HCT116 (cell line): Measurements from ENCODE around the gene YIPF1. TPM values are rescaled to one million over a fixed set of nuclear protein-coding genes. Genes with fewer than 3 reads are reported as not detected.

Experiments used
- ATAC-seq: fragments of 200-7000 bp; cut with Tn5 transposase; 2 replicates; pipeline ENCODE4 v1.9.1; 2020; ENCODE audit warnings: mild to moderate bottlenecking, moderate library complexity
- BruUV-seq: library from RNA; stranded (reverse); fragments of 400-500 nt; replicated peaks from 2 replicates; lab custom pipeline; 2021; lab: Mats Ljungman, UMichigan
- CTCF ChIA-PET: fragments of 300-600 bp; sonication (Branson Sonifier 250); formaldehyde crosslinking; loops from one replicate; lab custom pipeline; 2021; ENCODE audit warnings: antibody characterized with exemption; lab: Charles Lee
- POLR2A ChIA-PET: fragments of 300-600, 350-600 bp; sonication (Branson Sonifier 250); formaldehyde crosslinking; loops from one replicate; lab custom pipeline; 2021; ENCODE audit warnings: antibody characterized with exemption; lab: Charles Lee
- RAD21 ChIA-PET, 2 experiments: fragments of 300-600 bp; sonication (Branson Sonifier 250); formaldehyde crosslinking; loops; one replicate each; lab custom pipeline; 2023; ENCODE audit warnings: low total read pairs in 2 of 2; ENCODE audit not compliant: uncharacterized antibody in 2 of 2, unreplicated experiment in 2 of 2, low non-redundant PET in 1 of 2; lab: Charles Lee
- DNase-seq: peaks from one replicate; pipeline ENCODE4 v3.0.0-alpha.2; 2010; ENCODE audit warnings: low read depth, low spot score
- H2AFZ ChIP-seq: fragments of 200-600 bp; shearing (Covaris generic), sonication (generic); 2 replicates; pipeline ENCODE4 v1.6.1; 2017; ENCODE audit warnings: low read depth, mixed run types, mixed read lengths, antibody characterized with exemption, low read length; ENCODE audit not compliant: poor library complexity, severe bottlenecking
- H3K27ac ChIP-seq: 2 replicates; pipeline ENCODE4 v1.5.1; 2012; ENCODE audit warnings: low read depth, low read length
- H3K27me3 ChIP-seq: fragments of 200-600 bp; sonication (generic); 2 replicates; pipeline ENCODE4 v1.6.1; 2016; ENCODE audit warnings: mixed run types, low read length, mixed read lengths; ENCODE audit not compliant: insufficient read depth
- H3K36me3 ChIP-seq, 2 experiments: fragments of 200-500 bp in 1 of 2; fragments of 200-600 bp in 1 of 2; sonication (Bioruptor generic) in 1 of 2; sonication (generic) in 1 of 2; 2 replicates each; pipeline versions ENCODE4 v1.5.1 to v1.6.1; 2014 to 2016; ENCODE audit warnings: low read length in 2 of 2, inconsistent platforms in 1 of 2, mixed read lengths in 1 of 2, mixed run types in 1 of 2; ENCODE audit not compliant: insufficient read depth in 2 of 2, control insufficient read depth in 1 of 2
- H3K4me1 ChIP-seq, 2 experiments: fragments of 200-600 bp in 1 of 2; sonication (generic) in 1 of 2; 2 replicates each; pipeline versions ENCODE4 v1.5.1 to v1.6.1; 2012 to 2017; ENCODE audit warnings: low read length in 2 of 2, inconsistent platforms in 1 of 2, mild to moderate bottlenecking in 1 of 2, mixed read lengths in 1 of 2, mixed run types in 1 of 2, moderate library complexity in 1 of 2; ENCODE audit not compliant: insufficient read depth in 2 of 2, control insufficient read depth in 1 of 2
- H3K4me2 ChIP-seq: fragments of 200-600 bp; sonication (generic); 2 replicates; pipeline ENCODE4 v1.6.1; 2017; ENCODE audit warnings: mixed run types, low read length, mixed read lengths
- H3K4me3 ChIP-seq, 2 experiments: fragments of 200-600 bp in 1 of 2; sonication (generic) in 1 of 2; replicated peaks in 1 of 2; 2 replicates each; pipeline ENCODE4 v1.5.1; 2011 to 2016; ENCODE audit warnings: low read length in 2 of 2, control low read depth in 1 of 2, low read depth in 1 of 2, mild to moderate bottlenecking in 1 of 2, mixed read lengths in 1 of 2, mixed run types in 1 of 2
- H3K79me2 ChIP-seq: fragments of 200-600 bp; sonication (generic); 2 replicates; pipeline ENCODE4 v1.6.1; 2017; ENCODE audit warnings: mild to moderate bottlenecking, mixed run types, low read length, moderate library complexity, mixed read lengths; ENCODE audit not compliant: insufficient read depth
- H3K9ac ChIP-seq: fragments of 200-600 bp; sonication (generic); 2 replicates; pipeline ENCODE4 v1.6.1; 2016; ENCODE audit warnings: low read length, mixed read lengths
- H3K9me2 ChIP-seq: fragments of 200-600 bp; sonication (generic), shearing (Covaris generic); 2 replicates; pipeline ENCODE4 v1.6.1; 2017; ENCODE audit warnings: mixed run types, mild to moderate bottlenecking, moderate library complexity; ENCODE audit not compliant: insufficient read depth
- H3K9me3 ChIP-seq, 2 experiments: fragments of 200-500 bp in 1 of 2; fragments of 200-600 bp in 1 of 2; sonication (Bioruptor generic) in 1 of 2; sonication (generic) in 1 of 2; 2 replicates each; pipeline ENCODE4 v1.6.1; 2014 to 2017; ENCODE audit warnings: low read length in 2 of 2, mixed read lengths in 2 of 2, inconsistent platforms in 1 of 2, low read depth in 1 of 2, mild to moderate bottlenecking in 1 of 2, mixed run types in 1 of 2, moderate library complexity in 1 of 2; ENCODE audit not compliant: control insufficient read depth in 1 of 2, insufficient read depth in 1 of 2
- H4K20me1 ChIP-seq: fragments of 200-600 bp; sonication (generic), shearing (Covaris generic); 2 replicates; pipeline ENCODE4 v1.6.1; 2017; ENCODE audit warnings: mixed run types, mild to moderate bottlenecking, moderate library complexity; ENCODE audit not compliant: insufficient read depth
- CEBPB ChIP-seq: IDR thresholded peaks from 2 replicates; pipeline ENCODE4 v1.6.1; 2012; ENCODE audit warnings: low read depth
- CTCF ChIP-seq, 3 experiments: fragments of 200-600 bp in 1 of 3; sonication (generic) in 1 of 3; IDR thresholded peaks in 2 of 3; conservative IDR thresholded peaks in 1 of 3; 2 replicates each; pipeline ENCODE4 v1.5.1; 2012 to 2017; ENCODE audit warnings: low read depth in 2 of 3, low read length in 2 of 3, antibody characterized with exemption in 1 of 3, borderline replicate concordance in 1 of 3, control low read depth in 1 of 3, mild to moderate bottlenecking in 1 of 3, mixed read lengths in 1 of 3, mixed run types in 1 of 3, moderate library complexity in 1 of 3; ENCODE audit not compliant: insufficient read depth in 1 of 3
- ELF1 ChIP-seq: IDR thresholded peaks from 2 replicates; pipeline ENCODE4 v1.6.1; 2012; ENCODE audit warnings: low read depth, borderline replicate concordance
- EZH2 ChIP-seq: fragments of 200-600 bp; sonication (generic); IDR thresholded peaks from 2 replicates; pipeline ENCODE4 v1.6.1; 2017; ENCODE audit warnings: antibody characterized with exemption, mixed run types
- FOSL1 ChIP-seq: IDR thresholded peaks from 2 replicates; pipeline ENCODE4 v1.6.1; 2012; ENCODE audit warnings: low read depth
- SP1 ChIP-seq: IDR thresholded peaks from 2 replicates; pipeline ENCODE4 v1.6.1; 2012; ENCODE audit warnings: low read depth
- TCF7L2 ChIP-seq: IDR thresholded peaks from 2 replicates; pipeline ENCODE4 v1.7.0; 2011; ENCODE audit warnings: borderline replicate concordance, inconsistent platforms; ENCODE audit not compliant: insufficient read depth, insufficient read length; ENCODE audit errors: extremely low read depth
- YY1 ChIP-seq: IDR thresholded peaks from 2 replicates; pipeline ENCODE4 v1.6.1; 2011; ENCODE audit warnings: low read length, low read depth, moderate library complexity, mild to moderate bottlenecking; ENCODE audit not compliant: insufficient replicate concordance; ENCODE audit errors: extremely low read depth
- intact Hi-C: fragments of 100-400 bp; cut with micrococcal nuclease; formaldehyde crosslinking; loops from 2 replicates; pipeline ENCODE4 v1.10.0; 2022
- total RNA-seq: library from RNA; stranded (reverse); gene quantifications from one replicate; pipeline ENCODE4 v1.2.1, GENCODE V29; 2021; ENCODE audit not compliant: unreplicated experiment

The YIPF1 gene
- total RNA-seq, 1 experiment from 2014 or later, result 16.4 TPM

GRCh38 chr1:53891018-53891417 is 1.4 kb upstream of the YIPF1 start:
- no TSS peak for BruUV-seq
- ChIA-PET POLR2A (no interaction called here), RAD21 (no interaction called here), CTCF (interaction anchor here (1.0 to 2.5 kb wide), 2 partner anchors 12 to 69 kb away, joined by 3 to 15 read pairs; no protein-coding TSS in a partner anchor)
- H3K27ac ChIP-seq, result no peak overlapping the region
- no peak overlapping the region for H3K4me2 ChIP-seq
- no peak overlapping the region for H3K9ac ChIP-seq
- no peaks in the 10 kb centered on the region for H3K27me3 ChIP-seq
- H4K20me1 ChIP-seq, result no peaks in the 10 kb centered on the region
- no peak overlapping the region for H3K4me3 ChIP-seq
- no peaks in the 10 kb centered on the region for H3K9me3 ChIP-seq
- no peak for ATAC-seq
- intact Hi-C loops, result no loop called here
- no peaks in the 10 kb centered on the region for H3K79me2 ChIP-seq
- no peaks in the 10 kb centered on the region for H3K36me3 ChIP-seq
- no peak for DNase-seq
- H3K9me2 ChIP-seq, result no peaks in the 10 kb centered on the region
- TF ChIP-seq SP1 (no peak), CTCF (IDR thresholded peaks at IDR 0.05 in 2 of 3, conservative IDR thresholded peaks at IDR 0.05 in 1 of 3; ENCODE audit: borderline replicate concordance in 1 of 3, insufficient read depth in 1 of 3, low read depth in 2 of 3, low read length in 2 of 3) (no peak), TCF7L2 (no peak), ELF1 (no peak), YY1 (no peak), FOSL1 (no peak), CEBPB (no peak), EZH2 (no peak)
- peaks cover 8 to 23% of the 10 kb centered on the region in 2 experiments for H3K4me1 ChIP-seq
- H2AFZ ChIP-seq, result no peak overlapping the region
